ENCODE measurements around the gene NUDCD3. TPM values are rescaled to one million over a fixed set of nuclear protein-coding genes. Genes with fewer than 3 reads are reported as not detected.
A peak's percentile ranks its signal among the peaks of the same experiment; 100 is the strongest.

Gene NUDCD3
- total and polyA plus RNA-seq, 4 donors: 24.8 to 91.0 (median 52.4) TPM

- Histone ChIP-seq H3K9ac (ENCODE audit: insufficient read depth in 1 of 2, low read length in 2 of 2) (no peak overlapping the region), H3K27me3 (ENCODE audit: control insufficient read depth in 3 of 3, insufficient read depth in 3 of 3, low read length in 2 of 3) (no peaks in the 10 kb centered on the region), H3K4me3 (no peak overlapping the region), H3K9me3 (ENCODE audit: control insufficient read depth in 4 of 4, insufficient read depth in 3 of 4, low read length in 3 of 4) (no peaks in the 10 kb centered on the region), H3K4me1 (ENCODE audit: control insufficient read depth in 5 of 5, insufficient read depth in 5 of 5, low read length in 5 of 5) (peaks cover 0 to 13% (median 7%) of the 10 kb centered on the region in 5 donors), H3K27ac (ENCODE audit: low read depth in 1 of 2, low read length in 1 of 2) (no peak overlapping the region), H3K36me3 (ENCODE audit: control insufficient read depth in 4 of 4, insufficient read depth in 4 of 4, low read length in 4 of 4) (peaks cover 0 to 23% (median 5%) of the 10 kb centered on the region in 4 donors)
- DNase-seq: peak; percentile 65 to 73 (median 70)
- ATAC-seq (ENCODE audit: insufficient read depth, low FRiP score): no peak
- TF ChIP-seq CTCF (IDR thresholded peaks at IDR 0.05; ENCODE audit: control extremely low read depth, extremely low read depth): no peak
- 73 to 75% methylated on average over 8 of the region's 8 CpGs for WGBS, 2 donors
Observed at GRCh38 chr7:44396931-44397545, 93.4 kb downstream of the NUDCD3 start.

GRCh38 chr7:44396496-44396895, 94.0 kb downstream of the NUDCD3 start:
- Histone ChIP-seq H3K36me3 (ENCODE audit: control insufficient read depth in 4 of 4, insufficient read depth in 4 of 4, low read length in 4 of 4) (peaks cover 0 to 23% (median 8%) of the 10 kb centered on the region in 4 donors), H3K9me3 (ENCODE audit: control insufficient read depth in 4 of 4, insufficient read depth in 3 of 4, low read length in 3 of 4) (no peaks in the 10 kb centered on the region), H3K27ac (ENCODE audit: low read depth in 1 of 2, low read length in 1 of 2) (no peak overlapping the region), H3K27me3 (ENCODE audit: control insufficient read depth in 3 of 3, insufficient read depth in 3 of 3, low read length in 2 of 3) (no peaks in the 10 kb centered on the region), H3K4me3 (no peak overlapping the region), H3K4me1 (ENCODE audit: control insufficient read depth in 5 of 5, insufficient read depth in 5 of 5, low read length in 5 of 5) (peaks cover 0 to 13% (median 7%) of the 10 kb centered on the region in 5 donors), H3K9ac (ENCODE audit: insufficient read depth in 1 of 2, low read length in 2 of 2) (no peak overlapping the region)
- TF ChIP-seq CTCF (IDR thresholded peaks at IDR 0.05; ENCODE audit: control extremely low read depth, extremely low read depth): no peak
- DNase-seq (no peak), ATAC-seq (ENCODE audit: insufficient read depth, low FRiP score) (no peak)
- WGBS, 2 donors: 97 to 98% methylated on average over 3 of the region's 3 CpGs

GRCh38 chr7:44395067-44395466, 95.4 kb downstream of the NUDCD3 start:
- WGBS, 2 donors: 82 to 91% methylated on average over 4 of the region's 4 CpGs
- Histone ChIP-seq H3K9ac (ENCODE audit: insufficient read depth in 1 of 2, low read length in 2 of 2) (no peak overlapping the region), H3K27ac (ENCODE audit: low read depth in 1 of 2, low read length in 1 of 2) (no peak overlapping the region), H3K36me3 (ENCODE audit: control insufficient read depth in 4 of 4, insufficient read depth in 4 of 4, low read length in 4 of 4) (peaks cover 4 to 26% (median 10%) of the 10 kb centered on the region in 4 donors), H3K9me3 (ENCODE audit: control insufficient read depth in 4 of 4, insufficient read depth in 3 of 4, low read length in 3 of 4) (no peaks in the 10 kb centered on the region), H3K4me3 (no peak overlapping the region), H3K27me3 (ENCODE audit: control insufficient read depth in 3 of 3, insufficient read depth in 3 of 3, low read length in 2 of 3) (no peaks in the 10 kb centered on the region), H3K4me1 (ENCODE audit: control insufficient read depth in 5 of 5, insufficient read depth in 5 of 5, low read length in 5 of 5) (peaks cover 0 to 13% (median 7%) of the 10 kb centered on the region in 5 donors)
- ATAC-seq (ENCODE audit: insufficient read depth, low FRiP score): no peak
- DNase-seq: no peak
- no peak for TF ChIP-seq CTCF (IDR thresholded peaks at IDR 0.05; ENCODE audit: control extremely low read depth, extremely low read depth)

GRCh38 chr7:44394636-44395035, 95.8 kb downstream of the NUDCD3 start:
- no peaks in the 10 kb centered on the region for H3K27me3 ChIP-seq (ENCODE audit: control insufficient read depth in 3 of 3, insufficient read depth in 3 of 3, low read length in 2 of 3)
- H3K36me3 ChIP-seq (ENCODE audit: control insufficient read depth in 4 of 4, insufficient read depth in 4 of 4, low read length in 4 of 4): peaks cover 4 to 24% (median 11%) of the 10 kb centered on the region in 4 donors
- TF ChIP-seq CTCF (IDR thresholded peaks at IDR 0.05; ENCODE audit: control extremely low read depth, extremely low read depth): no peak
- H3K27ac ChIP-seq (ENCODE audit: low read depth in 1 of 2, low read length in 1 of 2): no peak overlapping the region
- H3K4me1 ChIP-seq (ENCODE audit: control insufficient read depth in 5 of 5, insufficient read depth in 5 of 5, low read length in 5 of 5): peaks cover 0 to 13% (median 7%) of the 10 kb centered on the region in 5 donors
- 94 to 95% methylated on average over 2 of the region's 2 CpGs for WGBS, 2 donors
- H3K9ac ChIP-seq (ENCODE audit: insufficient read depth in 1 of 2, low read length in 2 of 2): no peak overlapping the region
- DNase-seq (no peak), ATAC-seq (ENCODE audit: insufficient read depth, low FRiP score) (no peak)
- no peaks in the 10 kb centered on the region for H3K9me3 ChIP-seq (ENCODE audit: control insufficient read depth in 4 of 4, insufficient read depth in 3 of 4, low read length in 3 of 4)
- H3K4me3 ChIP-seq: no peak overlapping the region

All from lung (tissue), 12 donors.